AG04449 (cell line): ENCODE results near the gene INTS11.

ENCODE experiments used
- CTCF ChIA-PET: fragments of 350-600 bp; formaldehyde crosslinking; extraction: SDS; loops from one replicate; lab custom pipeline; 2021; ENCODE audit warnings: antibody characterized with exemption; lab: Yijun Ruan, JAX
- POLR2A ChIA-PET: fragments of 400-600, 350-600 bp; formaldehyde crosslinking; extraction: SDS; loops from one replicate; lab custom pipeline; 2020; ENCODE audit warnings: antibody characterized with exemption, inconsistent platforms; lab: Yijun Ruan, JAX
- DNase-seq: peaks from one replicate; pipeline ENCODE4 v3.0.0-alpha.2; 2010; ENCODE audit warnings: low read depth, low spot score
- H3K4me3 ChIP-seq: 2 replicates; pipeline ENCODE4 v1.5.1; 2011; ENCODE audit warnings: low read depth, mild to moderate bottlenecking, control low read depth, low read length
- TF ChIP-seq, protein P1 (sequence below): IDR thresholded peaks from one replicate; pipeline ENCODE4 v1.5.1; 2011; ENCODE audit warnings: mild to moderate bottlenecking, moderate library complexity, low read length, control low read depth, inconsistent platforms; ENCODE audit not compliant: insufficient read depth; ENCODE audit errors: missing control alignments

INTS11 gene

DNA sequence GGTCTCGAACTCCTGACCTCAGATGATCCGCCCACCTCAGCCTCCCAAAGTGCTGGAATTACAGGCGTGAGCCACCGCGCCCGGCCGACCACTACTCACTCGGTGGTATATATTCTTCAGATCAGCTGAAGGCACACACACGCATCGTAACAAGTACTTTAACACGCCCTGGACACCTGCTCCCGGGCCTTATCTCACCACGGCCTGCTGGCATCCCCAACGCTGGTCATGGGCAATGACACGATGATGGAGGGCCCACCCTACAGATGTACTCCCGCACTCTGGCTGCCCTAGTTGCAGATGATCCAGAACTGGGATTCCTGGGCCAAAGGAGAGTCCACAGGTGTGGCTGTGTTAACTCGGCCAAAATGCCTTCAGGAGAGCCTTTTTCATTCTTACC, 62.4 kb downstream of the INTS11 start:
- no peak for DNase-seq
- TF ChIP-seq, protein P1, sequence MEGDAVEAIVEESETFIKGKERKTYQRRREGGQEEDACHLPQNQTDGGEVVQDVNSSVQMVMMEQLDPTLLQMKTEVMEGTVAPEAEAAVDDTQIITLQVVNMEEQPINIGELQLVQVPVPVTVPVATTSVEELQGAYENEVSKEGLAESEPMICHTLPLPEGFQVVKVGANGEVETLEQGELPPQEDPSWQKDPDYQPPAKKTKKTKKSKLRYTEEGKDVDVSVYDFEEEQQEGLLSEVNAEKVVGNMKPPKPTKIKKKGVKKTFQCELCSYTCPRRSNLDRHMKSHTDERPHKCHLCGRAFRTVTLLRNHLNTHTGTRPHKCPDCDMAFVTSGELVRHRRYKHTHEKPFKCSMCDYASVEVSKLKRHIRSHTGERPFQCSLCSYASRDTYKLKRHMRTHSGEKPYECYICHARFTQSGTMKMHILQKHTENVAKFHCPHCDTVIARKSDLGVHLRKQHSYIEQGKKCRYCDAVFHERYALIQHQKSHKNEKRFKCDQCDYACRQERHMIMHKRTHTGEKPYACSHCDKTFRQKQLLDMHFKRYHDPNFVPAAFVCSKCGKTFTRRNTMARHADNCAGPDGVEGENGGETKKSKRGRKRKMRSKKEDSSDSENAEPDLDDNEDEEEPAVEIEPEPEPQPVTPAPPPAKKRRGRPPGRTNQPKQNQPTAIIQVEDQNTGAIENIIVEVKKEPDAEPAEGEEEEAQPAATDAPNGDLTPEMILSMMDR, result no peak
- CTCF ChIA-PET, result interaction anchor here (1.9 to 2.9 kb wide), 2 partner anchors 140 kb away, joined by 8 to 22 read pairs; no protein-coding TSS in a partner anchor

More for the DNA sequence above, 62.4 kb downstream of the INTS11 start:
- POLR2A ChIA-PET, result no interaction called here
- no peak overlapping the region for H3K4me3 ChIP-seq
